GM19438 (cell line): ENCODE data around the gene NARF.
A peak's percentile ranks its signal among the peaks of the same experiment; 100 is the strongest.

Experiments used
- ATAC-seq: cut with Tn5 transposase; IDR thresholded peaks from one replicate; pipeline ENCODE4 v1.9.1; 2021; ENCODE audit warnings: low read depth; ENCODE audit not compliant: unreplicated experiment

Gene NARF

GRCh38 chr17:82470065-82470464 is 11.5 kb downstream of the NARF start:
- ATAC-seq, result no peak

- ATAC-seq, result no peak
Observed at GRCh38 chr17:82474223-82475010, 15.9 kb downstream of the NARF start.

GRCh38 chr17:82475458-82475857 is 16.9 kb downstream of the NARF start:
- ATAC-seq, result no peak

GRCh38 chr17:82477934-82478333 is 19.4 kb downstream of the NARF start:
- no peak for ATAC-seq

- no peak for ATAC-seq
Observed at GRCh38 chr17:82479602-82480001, 21.1 kb downstream of the NARF start.

GRCh38 chr17:82480318-82480717 is 21.8 kb downstream of the NARF start:
- no peak for ATAC-seq

GRCh38 chr17:82483204-82483660 is 24.7 kb downstream of the NARF start:
- ATAC-seq, result no peak

GRCh38 chr17:82483836-82484235 is 25.3 kb downstream of the NARF start:
- no peak for ATAC-seq

GRCh38 chr17:82486231-82487094 is 27.9 kb downstream of the NARF start:
- no peak for ATAC-seq

- ATAC-seq, result no peak
Observed at GRCh38 chr17:82487910-82488309, 29.4 kb downstream of the NARF start.

- no peak for ATAC-seq
Observed at GRCh38 chr17:82489117-82489516, 30.6 kb downstream of the NARF start.

GRCh38 chr17:82489851-82490511 is 31.4 kb downstream of the NARF start:
- ATAC-seq, result no peak

GRCh38 chr17:82490512-82491195 is 32.1 kb downstream of the NARF start:
- ATAC-seq, result no peak

GRCh38 chr17:82491196-82491530 is 32.6 kb downstream of the NARF start:
- ATAC-seq, result no peak

- ATAC-seq, result no peak
Observed at GRCh38 chr17:82491533-82491932, 33.0 kb downstream of the NARF start.

- no peak for ATAC-seq
Observed at GRCh38 chr17:82492643-82493225, 34.2 kb downstream of the NARF start.

GRCh38 chr17:82493226-82493781 is 34.8 kb downstream of the NARF start:
- ATAC-seq, result no peak

- peak; percentile 51 for ATAC-seq
Observed at GRCh38 chr17:82494236-82495055, 35.9 kb downstream of the NARF start.

GRCh38 chr17:82495844-82496528 is 37.4 kb downstream of the NARF start:
- ATAC-seq, result no peak
